A549 (cell line): Measurements from ENCODE around the gene POLA1. TPM values are rescaled to one million over a fixed set of nuclear protein-coding genes. Genes with fewer than 3 reads are reported as not detected.
A peak's percentile ranks its signal among the peaks of the same experiment; 100 is the strongest.

Experiments used
- ATAC-seq, 2 experiments: fragments of 200-7000 bp in 1 of 2; fragments of >200 bp in 1 of 2; cut with Nextera tagmentation in 1 of 2; cut with Tn5 transposase in 1 of 2; 3 replicates each; pipeline versions ENCODE4 v1.8.0 to v1.9.1; 2018 to 2020; ENCODE audit warnings: mild to moderate bottlenecking in 1 of 2, moderate library complexity in 1 of 2
- CTCF ChIA-PET: fragments of 300-600 bp; sonication (Branson Sonifier 250); formaldehyde crosslinking; extraction: SDS; loops from one replicate; lab custom pipeline; 2021; ENCODE audit warnings: antibody characterized with exemption, inconsistent platforms; lab: Yijun Ruan, JAX
- POLR2A ChIA-PET: fragments of 350-600 bp; formaldehyde crosslinking; extraction: SDS; loops from one replicate; lab custom pipeline; 2021; ENCODE audit warnings: antibody characterized with exemption, inconsistent platforms; lab: Yijun Ruan, JAX
- DNase-seq, 2 experiments: peaks; one replicate each; pipeline versions ENCODE4 v3.0.0 to v3.0.0-alpha.2; 2011 to 2016; ENCODE audit warnings: low read depth in 1 of 2, low spot score in 1 of 2
- FAIRE-seq: peaks from 2 replicates; lab custom pipeline; 2011; peaks lifted over from hg19 to GRCh38; lab: Jason Lieb, UNC
- H3K27ac ChIP-seq, 2 experiments: fragments of >200 bp; sonication (Bioruptor Twin); formaldehyde crosslinking; 3 replicates each; pipeline ENCODE4 v1.5.1; 2016 to 2017
- H3K4me1 ChIP-seq: fragments of >200 bp; sonication (Bioruptor Twin); formaldehyde crosslinking; 3 replicates; pipeline ENCODE4 v1.6.1; 2016
- H3K4me2 ChIP-seq: fragments of >200 bp; sonication (Bioruptor Twin); formaldehyde crosslinking; 3 replicates; pipeline ENCODE4 v1.6.1; 2016
- H3K4me3 ChIP-seq: fragments of >200 bp; sonication (Bioruptor Twin); formaldehyde crosslinking; 3 replicates; pipeline ENCODE4 v1.5.1; 2016
- H3K9me3 ChIP-seq: fragments of >200 bp; sonication (Bioruptor Twin); formaldehyde crosslinking; 3 replicates; pipeline ENCODE4 v1.6.1; 2016
- BHLHE40 ChIP-seq: IDR thresholded peaks from 2 replicates; pipeline ENCODE4 v1.6.1; 2012; ENCODE audit warnings: low read depth, low read length, inconsistent platforms
- CBX2 ChIP-seq: fragments of 200-600 bp; sonication (generic); IDR thresholded peaks from 2 replicates; pipeline ENCODE4 v1.6.1; 2016; ENCODE audit warnings: low read depth, mild to moderate bottlenecking, borderline replicate concordance
- CEBPB ChIP-seq, 2 experiments: fragments of >200 bp in 1 of 2; sonication (Bioruptor Twin) in 1 of 2; formaldehyde crosslinking in 1 of 2; IDR thresholded peaks; 2 replicates each; pipeline ENCODE4 v1.6.1; 2012 to 2016
- EHF ChIP-seq: fragments of 250-450 bp; sonication (Bioruptor Pico); IDR thresholded peaks from 2 replicates; pipeline ENCODE4 v1.5.0; 2020; ENCODE audit warnings: mild to moderate bottlenecking
- FOSL2 ChIP-seq, 2 experiments: fragments of 450-650 bp in 1 of 2; fragments of >200 bp in 1 of 2; sonication (Bioruptor Twin) in 1 of 2; formaldehyde crosslinking; IDR thresholded peaks; 2 replicates each; pipeline versions ENCODE4 v1.5.0 to v1.6.1; 2016 to 2020; ENCODE audit warnings: mild to moderate bottlenecking in 1 of 2, moderate library complexity in 1 of 2
- GATA3 ChIP-seq: IDR thresholded peaks from 2 replicates; pipeline ENCODE4 v1.6.1; 2012; ENCODE audit warnings: borderline replicate concordance
- HOXB5 ChIP-seq: fragments of 250-450 bp; sonication (Bioruptor Pico); IDR thresholded peaks from 2 replicates; pipeline ENCODE4 v1.5.0; 2020; ENCODE audit warnings: mild to moderate bottlenecking, moderate library complexity
- JUNB ChIP-seq: fragments of >200 bp; sonication (Bioruptor Twin); formaldehyde crosslinking; IDR thresholded peaks from 2 replicates; pipeline ENCODE4 v1.6.1; 2016
- KDM1A ChIP-seq: fragments of 200-600 bp; sonication (generic); IDR thresholded peaks from 2 replicates; pipeline ENCODE4 v1.6.1; 2016; ENCODE audit warnings: low read depth, mild to moderate bottlenecking
- MAFK ChIP-seq: fragments of 450-650 bp; IDR thresholded peaks from 2 replicates; pipeline ENCODE4 v1.6.1; 2014; ENCODE audit not compliant: partially characterized antibody
- MAZ ChIP-seq: fragments of 150-350 bp; IDR thresholded peaks from 2 replicates; pipeline ENCODE4 v1.6.1; 2014; ENCODE audit warnings: antibody characterized with exemption, low read depth, low read length, borderline replicate concordance
- NFE2L2 ChIP-seq: fragments of 150-350 bp; conservative IDR thresholded peaks from 2 replicates; pipeline ENCODE4 v1.6.1; 2014; ENCODE audit warnings: low read length
- NPAS2 ChIP-seq: fragments of 250-450 bp; sonication (Bioruptor Pico); IDR thresholded peaks from 2 replicates; pipeline ENCODE4 v1.8.0; 2022; ENCODE audit warnings: mild to moderate bottlenecking, moderate library complexity, borderline replicate concordance
- RARB ChIP-seq: fragments of 250-450 bp; sonication (Bioruptor Pico); IDR thresholded peaks from 2 replicates; pipeline ENCODE4 v1.8.0; 2021; ENCODE audit warnings: mild to moderate bottlenecking, moderate library complexity
- RCOR1 ChIP-seq: fragments of 150-350 bp; IDR thresholded peaks from 2 replicates; pipeline ENCODE4 v1.6.1; 2014; ENCODE audit warnings: antibody characterized with exemption, low read length, low read depth
- RNF2 ChIP-seq: fragments of 200-600 bp; sonication (generic); IDR thresholded peaks from 2 replicates; pipeline ENCODE4 v1.6.1; 2016; ENCODE audit warnings: low read depth, mild to moderate bottlenecking, antibody characterized with exemption, moderate library complexity, borderline replicate concordance
- SMC3 ChIP-seq: fragments of >200 bp; sonication (Bioruptor Twin); formaldehyde crosslinking; IDR thresholded peaks from 3 replicates; pipeline ENCODE4 v1.6.1; 2018; ENCODE audit warnings: inconsistent platforms
- SREBF2 ChIP-seq: fragments of 450-650 bp; IDR thresholded peaks from 2 replicates; pipeline ENCODE4 v1.6.1; 2014; ENCODE audit warnings: mild to moderate bottlenecking, moderate library complexity
- ZC3H11A ChIP-seq: fragments of 450-650 bp; IDR thresholded peaks from 2 replicates; pipeline ENCODE4 v1.6.1; 2014; ENCODE audit warnings: antibody characterized with exemption, mild to moderate bottlenecking
- ZFP36 ChIP-seq: fragments of 450-650 bp; IDR thresholded peaks from 2 replicates; pipeline ENCODE4 v1.6.1; 2014; ENCODE audit warnings: borderline replicate concordance; ENCODE audit not compliant: partially characterized antibody
- WGBS: methylation state at CpG from one replicate; pipeline ENCODE4 v1.1.6; 2017; ENCODE audit errors: missing lambda C conversion rate; 5-methylcytosine and 5-hydroxymethylcytosine counted together
- polyA plus RNA-seq, 4 experiments: library from polyadenylated mRNA; depleted of rRNA in 3 of 4; stranded (reverse); fragments of >200 nt; fragmentation: RNase III in 1 of 4; extraction: RNeasy Plus Mini Kit Qiagen cat#74134 plus additional on column Dnase treatment in 1 of 4; gene quantifications; 2 replicates in 3 of 4; 3 replicates in 1 of 4; pipeline ENCODE4 v1.2.3, GENCODE V29; 2011 to 2017
- TF ChIP-seq, protein P1 (sequence below): IDR thresholded peaks from 2 replicates; pipeline ENCODE4 v1.6.1; 2012
- TF ChIP-seq, protein P2 (sequence below): fragments of 450-650 bp; IDR thresholded peaks from 2 replicates; pipeline ENCODE4 v1.6.1; 2014; ENCODE audit warnings: antibody characterized with exemption
- TF ChIP-seq, protein P3 (sequence below): fragments of 250-450 bp; sonication (Bioruptor Pico); IDR thresholded peaks from 2 replicates; pipeline ENCODE4 v1.5.0; 2020; ENCODE audit warnings: low read depth, mild to moderate bottlenecking, moderate library complexity

The POLA1 gene
- polyA plus RNA-seq, 2 of the 4 experiments (the other 2 are of a cell fraction): 8.8 to 17.5 TPM

DNA sequence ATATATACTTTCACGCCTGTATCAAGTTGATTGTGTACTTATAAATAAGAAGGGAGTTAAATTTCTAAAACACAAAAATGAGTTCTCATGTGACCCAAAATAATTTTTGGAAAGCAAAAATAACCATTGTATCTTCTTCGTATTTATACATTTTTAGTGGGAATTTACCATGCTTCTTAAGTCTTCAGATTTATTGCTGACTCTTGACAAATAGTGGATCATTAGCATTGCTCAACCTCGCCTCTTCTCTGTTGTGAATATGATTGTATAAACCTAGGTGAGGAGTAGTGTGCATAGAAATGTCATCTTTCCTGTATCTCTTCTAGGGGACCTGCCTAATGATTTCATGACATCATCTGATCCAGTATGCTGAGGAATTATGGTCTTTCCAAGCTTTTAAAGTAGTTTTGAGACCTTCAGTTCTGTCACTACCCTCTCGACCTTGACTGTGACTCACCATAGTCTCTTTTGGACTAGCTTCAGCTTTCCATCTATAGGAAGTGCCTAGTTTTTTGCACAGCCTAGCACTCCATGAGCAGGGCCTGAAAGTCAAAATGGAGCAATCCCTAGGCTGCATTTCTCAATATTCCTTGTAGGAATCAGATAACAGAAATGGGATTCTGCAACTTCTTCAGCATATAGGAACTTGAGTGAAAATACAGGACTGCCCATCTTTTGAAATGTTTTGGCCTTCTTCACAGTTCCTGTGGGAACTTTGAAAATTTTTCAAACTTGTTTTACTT is 164.5 kb downstream of the POLA1 start:
- FAIRE-seq: peak; percentile 98
- ChIA-PET POLR2A (no interaction called here), CTCF (interaction anchor here (3.4 kb wide), 1 partner anchor 19 kb away, joined by 18 read pairs; no protein-coding TSS in a partner anchor)
- DNase-seq: peak in 1 of 2 experiments; percentile 15
- WGBS: 80% methylated on average over 4 of the region's 4 CpGs
- Histone ChIP-seq H3K27ac (peak overlapping the region; percentile 85 to 89; a peak in 5 of 6 replicates), H3K9me3 (no peaks in the 10 kb centered on the region), H3K4me2 (0 out of 3 replicates have a peak overlapping the region, but pooled peaks have one; percentile 22), H3K4me1 (peaks cover 43% of the 10 kb centered on the region), H3K4me3 (no peak overlapping the region)
- TF ChIP-seq KDM1A (no peak), MAFK (peak; percentile 75), HOXB5 (CRISPR knock-in tag) (no peak), FOSL2 (IDR thresholded peaks at IDR 0.05) (no peak), FOSL2 (CRISPR knock-in tag; IDR thresholded peaks at IDR 0.05) (0 out of 2 replicates have a peak, but pooled peaks have one; percentile 5), CEBPB (IDR thresholded peaks at IDR 0.05) (peak; percentile 32 to 51; a peak in 1 of 4 replicates)
- ATAC-seq: peak; percentile 13 to 56; a peak in 4 of 6 replicates

DNA sequence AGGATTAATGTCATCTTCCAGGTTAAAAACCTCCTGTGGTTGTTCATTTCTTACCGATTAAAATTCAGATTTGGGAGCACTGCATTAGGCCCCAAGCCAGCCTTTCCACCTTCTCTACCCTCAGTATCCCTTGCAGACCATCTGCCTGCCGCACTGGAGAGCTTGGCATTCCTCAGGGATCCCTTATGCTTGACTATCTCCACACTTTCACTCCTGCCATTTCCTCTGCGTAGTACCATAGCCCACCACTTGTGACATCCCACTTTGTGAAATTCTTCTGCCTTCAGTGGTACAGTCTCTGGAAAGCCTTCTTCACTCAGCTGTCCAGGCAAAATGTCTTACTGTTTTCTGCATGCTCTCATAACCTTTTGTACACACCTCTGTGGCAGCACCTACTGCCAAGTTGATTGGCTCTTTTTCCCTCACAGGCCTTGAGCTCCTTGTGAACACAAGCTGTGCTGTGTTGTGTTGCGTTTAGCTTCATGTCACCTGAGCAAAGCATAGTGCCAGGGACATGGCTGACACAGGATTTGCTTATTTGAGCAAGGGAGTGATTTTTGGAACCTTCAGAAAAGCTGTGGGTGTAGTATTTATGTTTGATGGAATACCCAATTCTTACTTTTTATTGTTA is 165.6 kb downstream of the POLA1 start:
- Histone ChIP-seq H3K27ac (peak overlapping the region; percentile 85 to 89), H3K4me3 (no peak overlapping the region), H3K9me3 (no peaks in the 10 kb centered on the region), H3K4me1 (peaks cover 49% of the 10 kb centered on the region), H3K4me2 (no peak overlapping the region)
- ATAC-seq (peak in 1 of 2 experiments; percentile 68; a peak in 3 of 6 replicates), DNase-seq (no peak), FAIRE-seq (peak; percentile 68)
- 95% methylated on average over 4 of the region's 4 CpGs for WGBS
- TF ChIP-seq RNF2 (no peak), CBX2 (no peak), BHLHE40 (no peak), RARB (no peak), ZFP36 (no peak), ZC3H11A (no peak)
- ChIA-PET CTCF (interaction anchor here (1.6 to 3.4 kb wide), 2 partner anchors 20 to 284 kb away, joined by 3 to 18 read pairs; no protein-coding TSS in a partner anchor), POLR2A (no interaction called here)

DNA sequence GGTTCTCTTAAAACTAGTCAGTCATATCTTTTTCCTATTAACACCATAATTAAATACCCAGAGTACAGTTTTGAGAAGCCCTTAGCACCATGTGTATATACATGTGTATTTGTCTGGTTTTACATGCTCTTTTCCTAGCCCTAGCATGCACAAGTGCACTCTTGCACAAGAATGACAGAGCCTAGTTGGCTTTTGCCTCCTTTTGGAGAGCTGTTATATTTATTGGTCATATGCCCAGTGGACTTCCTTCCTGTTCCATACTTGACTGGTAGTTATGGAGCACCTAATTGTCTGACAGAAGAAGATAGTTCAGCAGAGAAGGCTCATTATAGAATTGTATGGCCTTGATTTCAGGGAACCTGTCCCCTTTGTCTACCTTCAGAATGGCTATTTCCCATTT is 166.4 kb downstream of the POLA1 start:
- FAIRE-seq (no peak), ATAC-seq (no peak), DNase-seq (no peak)
- Histone ChIP-seq H3K9me3 (no peaks in the 10 kb centered on the region), H3K4me1 (peaks cover 55% of the 10 kb centered on the region), H3K4me3 (no peak overlapping the region), H3K27ac (peak overlapping the region; percentile 85 to 89), H3K4me2 (no peak overlapping the region)
- TF ChIP-seq NFE2L2: no peak
- TF ChIP-seq RCOR1: no peak
- no peak for TF ChIP-seq MAZ
- TF ChIP-seq, protein P1, sequence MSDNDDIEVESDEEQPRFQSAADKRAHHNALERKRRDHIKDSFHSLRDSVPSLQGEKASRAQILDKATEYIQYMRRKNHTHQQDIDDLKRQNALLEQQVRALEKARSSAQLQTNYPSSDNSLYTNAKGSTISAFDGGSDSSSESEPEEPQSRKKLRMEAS: no peak
- TF ChIP-seq SMC3: no peak
- TF ChIP-seq, protein P2, sequence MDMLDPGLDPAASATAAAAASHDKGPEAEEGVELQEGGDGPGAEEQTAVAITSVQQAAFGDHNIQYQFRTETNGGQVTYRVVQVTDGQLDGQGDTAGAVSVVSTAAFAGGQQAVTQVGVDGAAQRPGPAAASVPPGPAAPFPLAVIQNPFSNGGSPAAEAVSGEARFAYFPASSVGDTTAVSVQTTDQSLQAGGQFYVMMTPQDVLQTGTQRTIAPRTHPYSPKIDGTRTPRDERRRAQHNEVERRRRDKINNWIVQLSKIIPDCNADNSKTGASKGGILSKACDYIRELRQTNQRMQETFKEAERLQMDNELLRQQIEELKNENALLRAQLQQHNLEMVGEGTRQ: no peak
- no peak for TF ChIP-seq NPAS2 (CRISPR knock-in tag)
- TF ChIP-seq GATA3: no peak
- TF ChIP-seq, protein P3, sequence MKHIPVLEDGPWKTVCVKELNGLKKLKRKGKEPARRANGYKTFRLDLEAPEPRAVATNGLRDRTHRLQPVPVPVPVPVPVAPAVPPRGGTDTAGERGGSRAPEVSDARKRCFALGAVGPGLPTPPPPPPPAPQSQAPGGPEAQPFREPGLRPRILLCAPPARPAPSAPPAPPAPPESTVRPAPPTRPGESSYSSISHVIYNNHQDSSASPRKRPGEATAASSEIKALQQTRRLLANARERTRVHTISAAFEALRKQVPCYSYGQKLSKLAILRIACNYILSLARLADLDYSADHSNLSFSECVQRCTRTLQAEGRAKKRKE (CRISPR knock-in tag): no peak
- no peak for TF ChIP-seq KDM1A
- TF ChIP-seq SREBF2: no peak
- no peak for TF ChIP-seq JUNB
- no peak for TF ChIP-seq RARB
- TF ChIP-seq CBX2: no peak
- no peak for TF ChIP-seq EHF
- TF ChIP-seq HOXB5 (CRISPR knock-in tag): no peak
- TF ChIP-seq CEBPB (IDR thresholded peaks at IDR 0.05): no peak
- POLR2A ChIA-PET: interaction anchor here (0.6 kb wide), 1 partner anchor 117 kb away, joined by 3 read pairs; no protein-coding TSS in a partner anchor
- CTCF ChIA-PET: interaction anchor here (1.6 to 3.4 kb wide), 2 partner anchors 21 to 284 kb away, joined by 3 to 18 read pairs; no protein-coding TSS in a partner anchor
